HUES6 (cell line): Measurements from ENCODE around the gene PITRM1.
A peak's percentile ranks its signal among the peaks of the same experiment; 100 is the strongest.

ENCODE experiments used
- H3K27ac ChIP-seq: 2 replicates; pipeline ENCODE4 v1.7.0; 2013; ENCODE audit warnings: low read depth, mild to moderate bottlenecking, low read length, inconsistent platforms
- H3K27me3 ChIP-seq: 2 replicates; pipeline ENCODE4 v1.6.1; 2013; ENCODE audit warnings: low read length; ENCODE audit not compliant: control insufficient read depth, insufficient read depth
- H3K36me3 ChIP-seq: 2 replicates; pipeline ENCODE4 v1.6.1; 2013; ENCODE audit warnings: low read length; ENCODE audit not compliant: control insufficient read depth, insufficient read depth
- H3K4me1 ChIP-seq: 2 replicates; pipeline ENCODE4 v1.6.1; 2013; ENCODE audit warnings: low read length; ENCODE audit not compliant: control insufficient read depth, insufficient read depth
- H3K4me3 ChIP-seq: 2 replicates; pipeline ENCODE4 v1.5.1; 2013; ENCODE audit warnings: low read depth, low read length
- H3K9ac ChIP-seq: one replicate; pipeline ENCODE4 v1.6.1; 2013; ENCODE audit warnings: mild to moderate bottlenecking, low read length
- H3K9me3 ChIP-seq: 2 replicates; pipeline ENCODE4 v1.6.1; 2013; ENCODE audit warnings: low read depth, low read length; ENCODE audit not compliant: control insufficient read depth, insufficient read depth

The PITRM1 gene

GRCh38 chr10:3098689-3099088 lies 73.9 kb downstream of the PITRM1 start:
- Histone ChIP-seq H3K36me3 (peaks cover 45% of the 10 kb centered on the region), H3K9ac (no peak overlapping the region), H3K27ac (no peak overlapping the region), H3K9me3 (no peaks in the 10 kb centered on the region), H3K4me3 (no peak overlapping the region), H3K27me3 (no peaks in the 10 kb centered on the region), H3K4me1 (peaks cover 42% of the 10 kb centered on the region)

DNA sequence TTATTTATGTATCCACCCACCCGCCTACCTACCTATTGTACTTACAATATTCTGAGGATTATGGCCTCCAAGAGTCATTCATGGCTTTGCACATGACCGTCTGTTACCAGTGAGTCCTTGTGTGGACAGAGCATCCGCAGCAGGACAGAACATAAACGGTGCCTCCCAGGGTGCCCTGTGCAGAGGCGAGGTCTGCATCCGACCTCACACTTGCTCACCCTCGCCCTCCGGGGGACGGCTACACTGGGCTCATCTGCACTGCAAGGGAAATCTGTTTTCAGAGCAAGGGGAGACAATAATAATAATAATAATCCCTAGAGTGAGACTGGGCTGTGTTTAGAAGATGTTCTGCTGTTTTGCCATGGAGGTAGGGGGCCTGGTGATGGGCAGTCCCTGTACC lies 75.4 kb downstream of the PITRM1 start:
- Histone ChIP-seq H3K27me3 (no peaks in the 10 kb centered on the region), H3K4me1 (peaks cover 32% of the 10 kb centered on the region), H3K27ac (no peak overlapping the region), H3K9ac (no peak overlapping the region), H3K9me3 (no peaks in the 10 kb centered on the region), H3K4me3 (no peak overlapping the region), H3K36me3 (peaks cover 41% of the 10 kb centered on the region)

- Histone ChIP-seq H3K36me3 (peaks cover 41% of the 10 kb centered on the region), H3K4me3 (no peak overlapping the region; the same call in 1 of the 2 replicates), H3K9me3 (no peaks in the 10 kb centered on the region), H3K27me3 (no peaks in the 10 kb centered on the region), H3K9ac (peak overlapping the region; percentile 69), H3K4me1 (peaks cover 37% of the 10 kb centered on the region), H3K27ac (peak overlapping the region; percentile 83)
These were observed 76.4 kb downstream of the PITRM1 start for GRCh38 chr10:3096149-3096548.

DNA sequence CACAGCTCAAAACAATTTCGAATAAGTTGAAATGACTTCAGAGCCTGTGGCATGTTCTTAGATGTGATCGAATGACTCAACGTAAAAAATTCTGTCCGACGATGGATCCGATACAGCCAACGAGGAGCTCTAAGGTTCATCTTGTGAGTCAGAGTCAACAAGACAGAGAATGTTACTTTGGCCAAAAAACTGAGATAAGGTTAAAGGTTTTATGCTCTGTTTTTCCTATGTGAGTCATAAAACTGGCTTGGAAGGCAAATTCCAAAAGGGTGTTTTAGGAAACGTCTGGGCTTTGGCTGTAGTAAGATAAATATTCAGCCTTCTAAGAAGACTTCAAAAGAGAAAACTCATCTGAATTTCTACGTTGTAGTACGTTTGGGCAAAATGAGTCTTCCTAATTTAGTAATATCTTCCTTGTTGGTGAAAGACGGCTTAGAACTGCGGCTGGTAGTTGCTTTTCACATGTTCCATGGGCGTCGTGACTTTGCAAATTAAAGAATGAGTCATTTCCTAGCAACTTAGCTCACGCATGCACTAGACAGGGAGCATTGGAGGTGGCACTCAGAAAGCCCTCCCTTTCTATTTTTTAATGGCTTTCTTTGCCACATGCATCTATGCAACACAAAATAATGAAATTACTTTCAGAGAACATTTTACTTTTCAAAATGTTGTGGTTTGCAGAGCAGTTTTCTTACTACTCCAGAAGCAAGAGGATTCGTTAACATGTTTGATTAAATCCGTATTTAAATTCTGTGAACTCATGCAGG lies 77.0 kb downstream of the PITRM1 start:
- peak overlapping the region; percentile 69 for H3K9ac ChIP-seq
- H3K4me3 ChIP-seq = no peak overlapping the region; the same call in 1 of the 2 replicates

DNA sequence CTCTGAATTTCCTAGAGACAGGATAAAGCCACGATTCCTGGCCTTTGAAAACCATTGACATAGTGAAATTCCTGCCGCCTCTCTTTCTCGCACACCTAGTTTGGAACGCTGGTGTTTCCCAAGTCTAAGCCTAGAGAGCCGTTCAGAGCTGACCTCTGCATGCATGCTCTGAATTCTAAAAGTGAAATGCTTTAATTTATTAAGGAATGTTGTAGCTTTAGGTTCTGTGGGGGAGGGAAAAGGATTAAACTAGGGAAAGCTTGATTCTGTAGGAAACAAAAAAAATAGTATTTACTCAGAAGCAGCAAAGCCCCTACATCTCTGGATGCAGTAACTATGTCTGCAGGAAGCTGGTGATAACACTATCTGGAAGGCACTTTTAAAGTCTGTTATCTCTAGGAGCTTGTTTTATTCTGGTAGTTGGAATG lies 78.0 kb downstream of the PITRM1 start:
- no peaks in the 10 kb centered on the region for H3K27me3 ChIP-seq
- peak overlapping the region; percentile 83 for H3K27ac ChIP-seq
- H3K36me3 ChIP-seq = peaks cover 26% of the 10 kb centered on the region
- H3K9ac ChIP-seq = peak overlapping the region; percentile 69
- no peaks in the 10 kb centered on the region for H3K9me3 ChIP-seq
- peaks cover 47% of the 10 kb centered on the region for H3K4me1 ChIP-seq
- no peak overlapping the region; the same call in 1 of the 2 replicates for H3K4me3 ChIP-seq

More for the DNA sequence above, 77.0 kb downstream of the PITRM1 start:
- H3K27me3 ChIP-seq = no peaks in the 10 kb centered on the region
- H3K36me3 ChIP-seq = peaks cover 36% of the 10 kb centered on the region
- H3K9me3 ChIP-seq = no peaks in the 10 kb centered on the region
- peaks cover 42% of the 10 kb centered on the region for H3K4me1 ChIP-seq
- H3K27ac ChIP-seq = peak overlapping the region; percentile 83

DNA sequence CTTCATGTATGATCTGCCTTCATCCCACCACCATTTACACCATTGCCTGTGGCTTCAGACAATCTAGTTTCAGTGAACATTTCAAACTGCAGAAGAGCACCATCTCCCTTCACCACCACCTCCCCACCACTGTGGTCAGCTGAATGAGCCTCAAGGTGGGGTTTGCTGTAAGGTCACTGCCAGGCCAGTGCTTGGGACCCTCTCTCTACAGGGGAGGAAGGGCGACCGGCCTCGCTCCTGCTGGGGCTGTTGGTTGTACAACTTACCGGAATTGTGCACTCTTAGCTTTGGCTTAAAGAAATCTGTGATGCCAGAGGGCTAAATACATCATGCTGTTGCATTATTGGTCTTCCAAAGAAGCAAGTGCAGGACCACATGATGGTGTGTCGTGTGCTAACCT lies 78.6 kb downstream of the PITRM1 start:
- H3K27me3 ChIP-seq = no peaks in the 10 kb centered on the region
- H3K9ac ChIP-seq = peak overlapping the region; percentile 69
- no peak overlapping the region for H3K4me3 ChIP-seq
- peaks cover 23% of the 10 kb centered on the region for H3K36me3 ChIP-seq
- peaks cover 47% of the 10 kb centered on the region for H3K4me1 ChIP-seq
- peak overlapping the region; percentile 83; the same call in 1 of the 2 replicates for H3K27ac ChIP-seq
- no peaks in the 10 kb centered on the region for H3K9me3 ChIP-seq

DNA sequence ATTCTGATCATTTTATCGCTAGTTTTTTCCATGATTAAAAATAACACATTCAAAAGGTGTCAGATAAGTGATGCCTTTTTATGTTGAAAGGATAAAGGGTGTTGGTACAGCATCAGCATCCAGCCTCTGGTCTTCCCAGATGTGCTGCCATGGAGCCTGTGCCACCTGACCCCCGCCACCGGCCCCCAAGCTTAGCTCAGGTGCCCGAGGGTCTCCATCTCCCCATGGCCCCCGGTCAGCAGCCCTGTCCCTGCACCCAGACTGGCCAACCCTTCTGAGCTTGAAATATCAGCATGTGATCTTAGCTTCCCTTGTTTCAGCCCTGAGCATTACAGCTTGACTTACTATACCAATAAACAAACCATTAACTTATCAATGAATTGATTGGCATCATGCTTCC lies 80.7 kb downstream of the PITRM1 start:
- H3K36me3 ChIP-seq = peaks cover 18% of the 10 kb centered on the region
- no peaks in the 10 kb centered on the region for H3K9me3 ChIP-seq
- H3K4me3 ChIP-seq = no peak overlapping the region
- no peak overlapping the region for H3K27ac ChIP-seq
- no peak overlapping the region for H3K9ac ChIP-seq
- H3K27me3 ChIP-seq = no peaks in the 10 kb centered on the region
- peaks cover 48% of the 10 kb centered on the region for H3K4me1 ChIP-seq

DNA sequence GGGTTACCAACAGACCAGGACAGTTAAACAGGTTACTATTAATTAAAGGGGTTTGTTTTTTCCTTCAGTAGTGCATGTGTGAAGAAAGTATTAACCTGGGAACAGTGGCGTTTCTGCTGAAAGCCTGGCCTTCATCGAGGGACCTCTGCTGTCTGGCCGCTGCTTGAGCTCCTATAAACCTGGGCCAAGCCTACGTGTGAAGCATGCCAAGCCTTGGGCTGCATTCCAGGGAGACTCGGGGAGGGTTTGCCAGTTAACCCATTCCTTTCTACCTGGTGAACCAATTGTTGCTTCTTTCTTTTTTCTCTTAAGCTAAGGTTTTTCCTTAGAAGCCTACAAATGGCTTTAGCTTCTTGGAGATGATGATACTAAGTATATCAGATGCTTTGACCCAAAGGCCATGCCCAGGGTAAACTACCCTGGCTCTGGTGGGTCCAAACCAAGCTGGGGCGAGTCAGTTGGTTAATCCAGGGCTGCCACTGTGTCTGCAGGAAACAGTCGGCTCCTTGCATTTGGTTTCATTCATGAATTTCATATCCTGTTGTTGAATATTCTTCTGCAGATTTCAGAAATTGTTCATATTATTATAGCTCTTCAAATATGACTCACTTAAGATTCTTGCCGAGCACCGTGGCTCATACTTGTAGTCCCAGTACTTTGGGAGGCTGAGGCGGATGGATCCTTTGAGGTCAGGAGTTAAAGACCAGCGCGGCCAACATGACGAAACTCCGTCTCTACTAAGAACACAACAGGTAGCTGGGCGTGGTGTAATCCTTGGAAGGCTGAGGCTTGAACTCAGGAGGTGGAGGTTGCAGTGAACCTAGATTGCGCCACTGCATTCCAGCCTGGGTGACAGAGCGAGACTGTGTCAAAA lies 81.4 kb downstream of the PITRM1 start:
- Histone ChIP-seq H3K4me3 (no peak overlapping the region), H3K9ac (no peak overlapping the region), H3K4me1 (peaks cover 46% of the 10 kb centered on the region), H3K27ac (no peak overlapping the region), H3K9me3 (no peaks in the 10 kb centered on the region), H3K36me3 (peaks cover 23% of the 10 kb centered on the region), H3K27me3 (no peaks in the 10 kb centered on the region)

GRCh38 chr10:3090388-3090787 lies 82.2 kb downstream of the PITRM1 start:
- no peak overlapping the region for H3K27ac ChIP-seq
- no peaks in the 10 kb centered on the region for H3K9me3 ChIP-seq
- peaks cover 24% of the 10 kb centered on the region for H3K36me3 ChIP-seq
- no peak overlapping the region for H3K9ac ChIP-seq
- H3K4me3 ChIP-seq = no peak overlapping the region
- H3K27me3 ChIP-seq = no peaks in the 10 kb centered on the region
- H3K4me1 ChIP-seq = peaks cover 39% of the 10 kb centered on the region
